NCI-H2171 (cell line): ENCODE measurements around the gene SMAD2.
"Not testable (repeated sequence)": the region's sequence is repeated elsewhere in the genome, so short reads cannot be mapped to it uniquely, and the experiment has no call there.

Source experiments
- DNase-seq: peaks from one replicate; lab custom pipeline; 2025; lab: John Stamatoyannopoulos, UW

SMAD2 gene

GRCh38 chr18:47794725-47795433 lies 135.6 kb downstream of the SMAD2 start:
- no peak for DNase-seq

- DNase-seq: no peak
Measured at GRCh38 chr18:47793609-47794008, 136.8 kb downstream of the SMAD2 start.

GRCh38 chr18:47791461-47791985 lies 138.9 kb downstream of the SMAD2 start:
- DNase-seq: no peak

GRCh38 chr18:47790036-47790435 lies 140.4 kb downstream of the SMAD2 start:
- DNase-seq: no peak

GRCh38 chr18:47788621-47789020 lies 141.8 kb downstream of the SMAD2 start:
- DNase-seq: no peak

GRCh38 chr18:47781561-47781960 lies 148.9 kb downstream of the SMAD2 start:
- DNase-seq: no peak

GRCh38 chr18:47780011-47780725 lies 150.3 kb downstream of the SMAD2 start:
- no peak for DNase-seq

GRCh38 chr18:47779381-47779780 lies 151.1 kb downstream of the SMAD2 start:
- no peak for DNase-seq

GRCh38 chr18:47777626-47778025 lies 152.8 kb downstream of the SMAD2 start:
- no peak for DNase-seq

- no peak for DNase-seq
Measured at GRCh38 chr18:47775961-47776360, 154.5 kb downstream of the SMAD2 start.

- no peak for DNase-seq
Measured at GRCh38 chr18:47773931-47774330, 156.5 kb downstream of the SMAD2 start.

GRCh38 chr18:47772374-47773248 lies 157.8 kb downstream of the SMAD2 start:
- no peak for DNase-seq

- no peak for DNase-seq
Measured at GRCh38 chr18:47771922-47772321, 158.5 kb downstream of the SMAD2 start.

- no peak for DNase-seq
Measured at GRCh38 chr18:47767699-47768098, 162.8 kb downstream of the SMAD2 start.

GRCh38 chr18:47767198-47767597 lies 163.3 kb downstream of the SMAD2 start:
- not testable (repeated sequence) for DNase-seq
